Hematopoietic multipotent progenitor cell (in vitro differentiated cells): ENCODE measurements around the gene B4GALT6. TPM values are rescaled to one million over a fixed set of nuclear protein-coding genes. Genes with fewer than 3 reads are reported as not detected.
"Not testable (repeated sequence)": the region's sequence is repeated elsewhere in the genome, so short reads cannot be mapped to it uniquely, and the experiment has no call there.

Experiments used
- DNase-seq, 3 donors: peaks; one replicate each; pipeline ENCODE4 v3.0.0-alpha.2; 2011 to 2015; ENCODE audit warnings: low read depth in 2 of 3, low spot score in 2 of 3
- total RNA-seq: library from RNA; depleted of rRNA; stranded (reverse); fragments of >200 nt; gene quantifications from one replicate; pipeline ENCODE4 v1.2.3, GENCODE V29; 2012

B4GALT6 gene, protein sequence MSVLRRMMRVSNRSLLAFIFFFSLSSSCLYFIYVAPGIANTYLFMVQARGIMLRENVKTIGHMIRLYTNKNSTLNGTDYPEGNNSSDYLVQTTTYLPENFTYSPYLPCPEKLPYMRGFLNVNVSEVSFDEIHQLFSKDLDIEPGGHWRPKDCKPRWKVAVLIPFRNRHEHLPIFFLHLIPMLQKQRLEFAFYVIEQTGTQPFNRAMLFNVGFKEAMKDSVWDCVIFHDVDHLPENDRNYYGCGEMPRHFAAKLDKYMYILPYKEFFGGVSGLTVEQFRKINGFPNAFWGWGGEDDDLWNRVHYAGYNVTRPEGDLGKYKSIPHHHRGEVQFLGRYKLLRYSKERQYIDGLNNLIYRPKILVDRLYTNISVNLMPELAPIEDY
- total RNA-seq: 12.1 TPM

DNA sequence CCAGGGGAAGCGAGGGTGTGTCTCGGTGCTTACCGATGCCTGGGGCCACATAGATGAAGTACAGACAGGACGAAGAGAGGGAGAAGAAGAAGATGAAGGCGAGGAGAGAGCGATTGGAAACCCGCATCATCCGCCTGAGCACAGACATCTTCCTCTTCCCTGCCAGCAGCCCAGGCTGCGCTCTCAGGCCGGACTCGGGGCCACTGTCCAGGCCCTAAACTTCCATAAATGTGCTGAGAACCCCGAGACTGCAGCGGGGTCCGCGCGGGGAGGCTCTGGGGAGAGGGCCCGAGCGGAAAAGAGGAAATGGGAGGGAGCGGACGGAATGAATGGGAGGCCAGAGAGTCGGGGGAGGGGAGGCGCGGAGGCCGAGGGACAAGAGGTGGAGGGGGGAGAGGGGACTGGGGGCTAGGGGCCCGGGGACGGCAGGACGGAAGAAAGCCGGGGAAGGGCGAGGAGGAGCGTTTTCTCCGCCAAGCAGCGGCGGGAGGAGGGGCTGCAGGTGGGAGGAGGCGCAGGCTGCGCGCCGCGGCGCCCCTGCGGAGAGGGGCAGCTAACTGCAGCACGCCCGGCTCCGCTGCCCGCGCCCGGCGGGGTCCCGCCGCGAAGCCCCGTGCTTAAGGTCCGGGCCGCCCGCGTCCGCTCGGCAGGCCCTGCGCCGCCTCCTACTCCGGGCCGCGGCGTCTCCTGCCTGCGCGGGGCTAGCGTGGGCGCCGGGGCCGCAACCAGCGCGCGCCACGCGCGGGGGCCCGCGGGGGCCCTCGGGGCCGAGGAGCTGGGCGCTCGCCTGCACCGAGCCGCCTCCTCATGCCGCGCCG, at the start of gene B4GALT6:
B4GALT6 (minus strand) TSS at position 303 of the 818 bp plus-strand sequence; CDS start at position 148, 155 bp downstream.
- DNase-seq: peak in 2 of 3 donors; percentile 71 to 72

DNA sequence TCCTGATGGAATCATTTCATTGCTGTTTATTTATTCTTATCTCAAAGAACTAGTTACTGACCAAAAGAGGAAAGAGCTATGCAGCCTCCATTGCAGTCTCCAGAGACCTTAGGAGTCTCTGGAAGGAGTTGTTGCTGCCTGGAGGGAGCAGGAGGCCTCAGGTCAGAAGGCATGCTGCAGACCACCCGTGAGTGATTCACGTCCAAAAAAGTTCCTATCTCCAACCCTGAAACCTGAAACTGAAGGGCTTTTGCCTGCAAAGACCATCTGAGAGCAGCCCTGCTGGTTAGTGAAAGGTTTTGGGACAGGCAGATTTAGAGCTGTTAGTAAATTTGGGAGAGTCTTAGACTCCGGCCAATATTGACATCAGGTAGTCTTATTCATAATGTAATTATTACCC, 47.2 kb upstream of the B4GALT6 start:
- DNase-seq: no peak

DNA sequence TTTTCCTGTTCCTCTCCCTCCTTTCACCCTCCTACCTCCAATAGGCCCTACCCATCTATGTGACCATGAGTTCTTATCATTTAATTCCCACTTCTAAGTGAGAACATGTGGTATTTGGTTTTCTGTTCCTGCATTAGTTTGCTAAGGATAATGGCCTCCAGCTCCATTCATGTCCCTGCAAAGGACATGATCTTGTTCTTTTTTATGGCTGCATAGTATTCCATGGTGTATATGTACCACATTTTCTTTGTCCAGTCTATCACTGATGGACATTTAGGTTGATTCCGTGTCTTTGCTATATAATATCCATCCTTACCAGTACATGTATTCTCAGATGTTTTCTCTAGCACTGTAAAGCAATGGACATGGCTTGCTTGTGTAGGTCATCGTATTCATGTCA, 44.8 kb upstream of the B4GALT6 start:
- not testable (repeated sequence) for DNase-seq

DNA sequence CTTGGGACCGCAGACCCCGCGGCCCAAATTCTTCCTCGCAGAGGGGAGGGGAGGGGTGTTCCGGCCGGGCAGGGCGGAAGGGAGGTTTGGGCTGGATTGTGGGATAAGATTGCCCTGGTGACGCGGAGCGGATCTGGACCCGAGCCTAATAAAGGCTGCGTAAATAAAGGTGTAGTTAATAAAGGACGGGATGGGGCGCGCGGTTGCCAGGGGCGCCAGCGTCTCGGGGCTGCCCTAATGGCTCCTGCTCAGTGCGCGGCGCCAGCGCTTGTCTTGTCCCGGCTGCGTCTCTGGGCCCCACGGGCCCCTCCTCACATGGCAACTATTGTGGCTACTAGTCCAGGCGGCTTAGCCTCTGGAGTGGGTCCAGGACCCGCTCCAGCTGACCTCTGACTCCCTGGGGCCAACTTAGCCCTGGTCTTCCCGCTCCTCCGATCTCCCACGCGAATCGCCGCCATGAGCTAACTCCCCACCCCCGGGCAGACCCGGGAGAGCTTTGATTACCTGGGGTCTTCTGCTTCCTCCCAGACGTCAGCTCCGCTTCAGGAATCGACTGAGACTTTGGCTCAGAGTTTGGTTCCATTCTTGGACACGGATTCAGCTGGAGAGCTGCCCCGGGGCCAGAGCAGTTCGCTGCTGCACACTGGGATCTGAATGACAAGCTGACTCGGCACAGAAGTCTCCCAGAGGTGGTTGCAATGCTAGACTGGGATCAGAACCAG, 39.8 kb upstream of the B4GALT6 start:
- DNase-seq: no peak

DNA sequence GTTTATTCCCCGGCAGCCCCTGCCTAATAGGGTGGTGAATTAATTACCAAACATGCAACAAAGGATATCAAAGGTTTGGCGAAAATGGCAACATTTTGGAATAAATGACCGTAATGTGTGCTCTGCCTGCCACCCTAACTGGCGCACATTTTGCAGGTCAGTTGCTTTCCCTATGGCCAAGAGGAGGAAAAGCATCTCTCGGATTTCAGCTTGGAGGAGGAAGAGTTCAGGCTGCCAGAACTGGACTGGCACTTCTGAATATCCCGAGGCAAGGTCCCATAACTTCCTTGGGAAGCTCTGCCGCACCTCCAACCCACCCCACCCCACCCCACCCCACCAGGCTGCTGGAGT, 39.2 kb upstream of the B4GALT6 start:
- DNase-seq: no peak

DNA sequence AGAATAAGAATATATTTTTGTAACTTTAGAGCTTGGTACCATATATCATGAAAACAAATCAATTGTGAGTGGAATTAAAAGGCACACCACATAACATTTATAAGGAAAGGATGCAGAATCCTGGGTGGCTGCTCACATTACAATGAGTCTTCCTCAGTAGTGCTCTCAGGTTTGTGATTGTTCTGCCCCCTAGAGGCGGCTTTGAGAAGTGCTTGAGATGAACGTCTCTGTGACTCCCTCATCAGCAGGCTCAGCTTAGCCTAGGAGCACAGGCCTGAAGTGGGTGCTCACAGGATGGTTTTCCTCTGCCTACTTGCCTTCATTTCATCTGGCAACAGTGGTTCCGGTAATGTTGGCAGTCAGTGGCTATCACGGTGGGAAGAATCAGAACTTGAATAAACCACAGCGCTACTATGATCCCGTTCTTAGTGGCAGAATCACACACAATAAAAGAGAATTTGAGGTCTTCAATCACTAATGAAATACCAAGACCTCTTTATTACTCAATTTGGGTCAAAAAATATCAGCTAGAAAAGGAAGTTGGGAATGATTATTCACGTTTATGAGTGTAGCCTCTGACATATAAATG, 38.1 kb upstream of the B4GALT6 start:
- peak; percentile 26 to 90 (median 79) for DNase-seq

DNA sequence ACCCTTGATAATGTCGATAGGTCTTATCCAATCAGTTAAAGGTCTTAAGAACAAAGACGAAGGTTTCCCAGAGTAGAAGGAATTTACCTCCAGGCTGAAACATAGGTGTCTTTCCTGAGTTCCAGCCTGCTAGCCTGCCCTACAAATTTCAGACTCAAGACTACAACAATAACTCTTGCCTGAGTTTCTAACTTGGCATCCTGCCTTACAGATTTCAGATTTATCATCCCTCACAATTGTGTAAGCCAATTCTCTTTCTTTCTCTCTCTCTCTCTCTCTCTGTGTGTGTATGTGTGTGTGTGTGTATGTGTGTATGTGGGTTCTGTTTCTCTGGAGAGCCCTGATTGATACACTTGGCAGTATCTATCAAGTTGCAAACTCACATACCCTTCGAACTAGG, 37.2 kb upstream of the B4GALT6 start:
- no peak for DNase-seq

DNA sequence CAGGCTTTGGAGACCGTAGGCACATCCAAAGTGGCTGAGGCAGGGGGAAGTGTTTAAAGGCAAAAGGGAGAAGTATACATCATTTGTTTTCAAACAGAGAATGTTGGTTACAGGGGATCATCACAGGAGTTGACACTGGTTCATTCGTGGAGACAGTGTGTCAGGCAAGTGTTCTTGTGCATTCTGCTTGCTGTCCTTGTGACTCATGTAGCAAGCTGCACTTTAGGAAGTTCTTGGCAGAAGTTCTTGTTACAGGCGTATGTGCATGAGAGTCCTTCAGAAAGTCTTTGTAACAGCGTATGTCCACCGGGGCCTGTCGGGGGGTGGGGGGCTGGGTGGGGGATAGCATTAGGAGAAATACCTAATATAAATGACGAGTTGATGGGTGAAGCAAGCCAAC, 36.5 kb upstream of the B4GALT6 start:
- DNase-seq: no peak

DNA sequence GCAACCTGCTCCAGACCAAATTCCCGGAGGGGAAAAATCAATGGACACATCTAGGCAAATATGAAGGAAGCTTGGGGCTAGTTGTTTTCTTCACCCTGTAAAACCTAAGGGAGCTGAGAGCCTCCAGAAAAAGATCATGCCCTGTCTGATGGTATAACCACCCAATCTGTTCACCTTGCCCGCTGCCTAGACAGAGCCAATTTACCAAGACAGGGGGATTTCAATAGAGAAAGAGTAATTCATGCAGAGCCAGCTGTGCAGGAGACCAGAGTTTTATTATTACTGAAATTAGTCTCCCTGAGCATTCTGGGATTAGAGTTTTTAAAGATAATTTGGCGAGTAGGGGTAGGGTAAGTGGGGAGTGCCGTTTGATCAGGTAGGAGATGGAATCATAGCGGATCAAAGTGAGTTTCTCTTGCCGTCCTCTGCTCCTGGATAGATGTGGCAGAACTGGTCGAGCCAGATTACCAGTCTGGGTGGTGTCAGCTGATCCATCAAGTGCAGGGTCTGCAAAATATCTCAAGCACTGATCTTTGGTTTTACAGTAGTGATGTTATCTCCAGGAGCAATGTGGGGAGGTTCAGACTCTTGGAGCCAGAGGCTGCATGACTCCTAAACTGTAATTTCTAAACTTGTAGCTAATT, 35.1 kb upstream of the B4GALT6 start:
- no peak for DNase-seq

DNA sequence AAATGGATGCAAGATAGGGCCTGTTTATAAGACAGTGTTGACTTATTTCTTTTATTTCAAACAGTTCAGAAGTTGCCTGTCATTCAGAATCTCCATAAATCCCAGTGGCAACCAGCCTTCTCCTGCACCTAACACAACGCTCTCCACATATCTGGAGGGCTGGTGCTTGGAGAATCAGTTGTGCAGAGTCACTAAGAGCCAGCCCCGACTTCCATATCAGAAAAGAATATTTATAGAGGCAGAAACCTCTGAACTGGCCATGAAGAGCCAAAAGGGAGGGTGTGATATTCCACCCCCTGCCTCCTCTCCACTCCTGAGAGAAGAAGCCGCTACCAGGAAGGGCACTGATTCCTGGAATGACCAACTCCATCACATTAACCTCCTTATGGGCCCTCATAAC, 34.0 kb upstream of the B4GALT6 start:
- DNase-seq: no peak

DNA sequence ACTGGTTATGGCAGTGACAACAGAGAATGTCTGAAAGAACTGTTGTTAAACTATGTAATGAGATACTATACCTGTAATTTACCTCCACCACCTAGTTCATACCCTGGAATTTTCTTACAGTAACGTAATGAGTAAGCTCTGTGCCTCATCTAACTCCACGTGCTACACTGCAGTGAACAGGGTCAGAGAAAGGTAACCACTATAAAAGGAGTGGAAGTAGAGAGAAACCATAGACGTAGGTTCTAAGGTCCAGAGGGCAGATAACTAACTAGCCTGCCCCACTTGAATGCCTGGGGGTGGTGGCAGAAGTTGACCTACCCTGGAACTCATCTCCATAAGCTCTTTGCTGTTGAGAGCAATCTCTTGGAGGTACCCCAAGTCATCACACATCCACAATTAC, 32.0 kb upstream of the B4GALT6 start:
- DNase-seq: no peak

DNA sequence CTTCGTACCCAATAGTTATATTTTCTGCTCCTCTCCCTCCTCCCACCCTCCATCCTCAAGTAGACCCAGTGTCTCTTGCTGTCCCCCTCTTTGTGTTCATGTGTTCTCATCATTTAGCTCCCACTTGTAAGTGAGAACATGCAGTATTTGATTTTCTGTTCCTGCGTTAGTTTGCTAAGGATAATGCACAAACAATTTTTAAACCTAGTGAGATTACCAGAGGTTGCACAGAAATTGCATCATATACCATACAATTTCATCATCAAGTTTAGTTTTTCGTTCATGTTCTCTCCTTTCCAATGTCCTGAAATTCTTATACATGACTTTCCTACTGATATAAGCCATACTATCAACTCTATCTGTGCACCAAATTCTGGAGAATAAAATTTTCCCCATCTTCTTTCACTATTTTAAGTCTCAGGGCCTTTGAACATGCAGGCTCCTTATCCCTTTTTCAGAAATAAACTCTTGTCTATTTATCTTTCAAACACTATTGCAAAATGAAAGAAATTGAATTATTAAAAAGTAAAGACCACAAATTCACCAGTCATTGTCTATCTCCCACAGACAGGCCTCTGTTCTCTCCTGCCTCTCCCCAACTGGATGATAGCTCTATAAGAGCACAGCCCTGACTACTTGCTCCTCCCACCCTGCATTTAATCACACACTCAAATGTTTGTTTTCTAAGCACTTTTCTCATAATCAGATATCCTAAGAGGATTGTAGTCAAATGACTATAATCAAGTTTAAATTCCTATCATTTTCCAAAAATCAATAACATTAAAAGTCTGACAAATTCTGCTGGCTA, 27.2 kb upstream of the B4GALT6 start:
- no peak for DNase-seq

DNA sequence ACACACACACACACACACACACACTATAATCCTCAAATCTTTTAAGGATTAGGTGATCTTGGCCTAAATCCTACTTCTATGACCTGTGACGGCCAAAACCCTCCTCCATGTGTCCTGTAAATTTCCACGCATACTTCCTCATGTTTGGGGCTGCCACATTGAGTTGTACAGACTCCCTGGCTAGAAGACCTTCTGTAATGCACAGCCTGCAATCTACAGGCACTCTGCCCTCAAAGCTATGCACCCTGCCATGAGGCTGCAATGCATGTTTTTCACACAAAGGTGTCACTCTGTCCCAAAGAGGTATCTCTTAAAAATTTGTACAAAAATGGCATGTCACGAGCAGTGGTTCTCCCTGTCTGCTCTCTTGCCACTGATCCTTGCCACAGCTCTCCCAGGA, 26.4 kb upstream of the B4GALT6 start:
- DNase-seq: peak in 1 of 3 donors; percentile 53

DNA sequence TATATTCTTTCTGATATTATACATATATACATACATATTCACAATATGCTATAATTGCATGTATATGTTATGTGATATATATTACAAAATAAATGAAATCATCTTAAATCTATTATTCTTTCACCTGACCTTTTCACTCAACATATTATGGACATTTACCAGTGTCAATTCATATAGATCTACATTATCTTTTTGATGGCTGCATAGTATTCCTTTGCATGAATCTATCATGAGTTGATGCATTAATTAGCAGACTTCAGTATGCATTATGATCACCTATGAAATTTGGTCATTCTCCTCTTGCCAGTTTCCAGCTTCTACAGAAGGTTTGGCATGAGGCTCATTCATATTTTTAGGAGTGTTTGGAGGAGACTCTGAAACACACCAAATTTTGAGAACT, 23.4 kb upstream of the B4GALT6 start:
- DNase-seq: no peak

DNA sequence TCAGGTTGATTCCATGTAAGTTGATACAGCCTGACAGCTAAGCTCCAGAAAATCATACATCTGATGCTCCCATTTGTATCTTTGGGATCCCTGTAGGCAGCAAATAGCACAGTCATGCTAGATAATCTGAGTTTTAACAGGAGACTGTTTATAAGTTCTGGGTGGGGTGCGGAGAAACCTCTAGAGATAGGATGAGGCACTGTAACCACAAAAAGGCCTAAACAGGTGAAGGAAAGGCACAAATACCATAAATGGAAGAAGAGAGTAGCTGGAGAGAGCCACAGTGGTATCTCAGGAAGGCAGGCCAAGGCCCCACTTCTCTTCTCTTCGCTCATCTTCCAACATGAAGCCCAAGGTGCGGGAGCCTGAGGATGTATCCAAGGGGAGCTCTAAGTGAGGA, 18.1 kb upstream of the B4GALT6 start:
- no peak for DNase-seq

DNA sequence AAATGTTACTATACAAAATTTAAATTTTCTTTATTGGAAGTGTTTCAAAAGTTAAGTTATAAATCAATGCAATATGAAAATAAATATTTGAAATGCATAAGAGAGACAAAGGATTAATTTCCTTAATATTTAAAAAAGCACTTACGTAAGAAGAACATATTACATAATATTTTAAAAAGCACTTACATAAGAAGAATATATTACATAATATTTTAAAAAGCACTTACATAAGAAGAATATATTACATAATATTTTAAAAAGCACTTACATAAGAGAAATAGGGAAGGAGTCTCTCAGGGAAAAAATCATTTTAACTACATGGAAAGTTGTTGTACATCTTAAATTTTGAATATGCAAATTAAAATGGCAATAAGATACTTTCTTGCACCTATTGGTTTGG, 17.4 kb upstream of the B4GALT6 start:
- DNase-seq: no peak

DNA sequence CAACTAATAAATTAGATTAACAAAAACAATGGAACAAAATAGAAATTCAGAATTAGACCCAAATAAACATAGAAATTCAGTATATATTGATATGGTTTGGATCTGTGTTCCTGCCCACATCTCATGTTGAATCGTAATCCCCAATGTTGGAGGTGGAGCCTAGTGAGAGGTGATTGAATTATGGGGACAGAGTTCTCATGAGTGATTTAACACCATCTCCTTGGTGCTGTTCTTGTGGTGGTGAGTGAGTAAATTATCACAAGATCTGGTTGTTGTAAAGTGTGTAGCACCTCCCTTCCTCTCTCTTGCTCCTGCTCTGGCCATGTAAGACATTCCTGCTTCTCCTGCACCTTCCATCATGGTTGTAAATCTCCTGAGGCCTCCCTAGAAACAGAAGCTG, 16.6 kb upstream of the B4GALT6 start:
- DNase-seq: no peak

DNA sequence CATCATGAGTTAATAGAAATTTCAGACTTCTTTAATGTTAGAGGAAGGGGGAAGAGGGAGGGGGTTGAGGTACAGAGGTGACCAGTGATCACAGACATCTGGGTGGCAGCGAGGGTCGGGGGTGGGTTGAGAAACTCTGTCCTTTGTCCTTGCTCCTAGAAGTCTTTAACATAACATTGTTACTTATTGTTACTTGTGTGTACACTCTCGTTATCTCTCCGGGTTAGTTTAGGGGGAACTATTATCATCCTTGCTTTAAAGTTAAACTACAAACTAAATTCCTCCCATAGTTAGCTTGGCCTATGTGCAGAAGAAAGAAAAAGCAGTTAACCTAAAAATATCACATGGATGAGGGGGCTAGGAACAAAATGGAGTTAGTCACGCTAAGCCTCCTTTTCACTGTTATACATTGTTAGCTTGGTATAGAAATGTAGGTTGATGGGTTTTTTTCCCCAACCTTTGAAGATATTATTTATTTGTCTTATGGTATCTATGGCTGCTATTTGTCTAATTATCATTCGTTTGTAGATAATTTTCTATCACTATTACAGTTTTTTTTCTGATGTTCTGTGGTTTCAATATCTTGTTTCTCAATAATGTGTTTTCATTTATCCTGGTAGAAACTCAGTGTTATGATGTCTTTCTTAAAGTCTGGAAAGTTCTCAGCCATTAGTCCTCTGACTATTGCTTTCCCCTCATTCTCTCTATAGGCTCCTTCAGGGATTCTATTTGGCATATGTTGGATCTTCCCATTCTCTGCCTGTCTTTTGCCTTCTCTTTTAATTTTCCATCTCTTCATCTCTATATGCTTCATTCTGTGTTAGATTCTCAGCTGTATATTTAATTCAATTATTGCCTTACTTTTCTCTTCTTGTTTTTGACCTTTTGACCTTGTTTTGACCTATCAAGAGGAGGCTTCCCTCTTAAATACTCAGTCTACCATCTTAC, 13.2 kb upstream of the B4GALT6 start:
- DNase-seq: no peak

DNA sequence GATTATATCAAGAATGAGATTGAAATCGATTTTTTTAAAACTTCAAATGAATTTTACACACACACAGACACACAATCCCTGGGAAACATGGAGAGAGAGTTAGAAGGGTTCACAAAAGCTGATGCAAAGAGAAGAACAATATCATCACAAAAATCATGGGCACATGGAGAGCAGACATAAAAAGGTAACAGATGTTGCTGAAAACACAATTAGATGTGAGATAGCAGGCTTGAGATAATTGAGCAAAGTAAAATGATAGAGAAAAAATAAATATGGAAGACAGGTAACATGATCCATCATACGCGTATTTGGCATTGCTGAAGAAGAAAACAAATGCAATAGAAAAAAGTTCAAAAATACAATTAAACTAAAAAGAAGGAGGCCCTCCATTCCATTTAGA, 11.6 kb upstream of the B4GALT6 start:
- DNase-seq: no peak
